DMS53 (cell line): ENCODE measurements around the gene MAN2A2.

ENCODE experiments used
- DNase-seq: peaks from one replicate; lab custom pipeline; 2025; lab: John Stamatoyannopoulos, UW

The MAN2A2 gene

GRCh38 chr15:90942354-90943120, 39.4 kb downstream of the MAN2A2 start:
- no peak for DNase-seq

DNA sequence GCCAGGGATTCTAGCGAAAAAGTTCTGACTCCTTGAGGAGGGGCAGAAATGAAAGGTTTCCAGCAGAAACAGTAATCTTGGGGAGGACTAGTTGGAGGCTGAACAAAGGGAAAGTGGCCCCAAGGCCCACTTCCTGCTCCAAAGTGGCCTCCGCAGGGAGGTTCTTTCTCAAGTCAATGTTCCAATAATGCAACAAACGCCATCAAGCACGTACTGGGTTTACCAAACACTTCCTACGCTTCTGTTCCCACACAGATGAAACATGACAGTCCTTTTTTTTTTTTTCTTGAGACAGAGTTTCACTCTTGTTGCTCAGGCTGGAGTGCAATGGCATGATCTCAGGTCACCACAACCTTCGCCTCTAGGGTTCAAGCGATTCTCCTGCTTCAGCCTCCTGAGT, 42.0 kb downstream of the MAN2A2 start:
- DNase-seq: no peak

GRCh38 chr15:90946538-90946937, 43.4 kb downstream of the MAN2A2 start:
- no peak for DNase-seq

DNA sequence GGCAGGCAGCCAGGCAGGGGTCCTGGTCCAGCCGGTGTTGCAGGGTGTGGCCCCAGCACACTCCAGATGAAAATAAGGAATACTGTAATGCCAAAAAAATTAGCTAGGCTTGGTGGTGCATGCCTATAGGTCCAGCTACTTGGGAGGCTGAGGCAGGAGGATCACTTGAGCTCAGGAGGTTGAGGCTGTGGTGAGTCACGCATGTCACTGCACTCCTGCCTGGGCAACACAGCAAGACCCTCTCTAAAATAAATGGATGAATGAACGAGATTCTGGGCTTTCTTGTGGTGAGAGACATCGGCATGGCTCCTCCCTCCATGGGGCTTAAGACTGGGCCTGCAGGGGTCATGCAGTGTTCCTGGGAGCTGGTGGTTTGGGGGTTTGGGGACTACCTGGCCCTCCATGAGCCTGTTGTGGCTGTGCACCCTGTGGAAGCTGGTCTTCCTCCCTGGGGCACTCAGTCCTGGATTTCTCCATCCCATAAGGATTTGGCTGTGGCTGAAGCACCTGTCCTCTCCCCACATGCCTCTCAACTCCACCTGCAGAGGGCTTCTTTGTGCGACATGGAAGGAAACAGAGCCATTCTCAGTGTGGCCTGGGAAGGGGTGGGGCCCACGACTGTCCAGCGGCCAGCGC, 44.0 kb downstream of the MAN2A2 start:
- no peak for DNase-seq

DNA sequence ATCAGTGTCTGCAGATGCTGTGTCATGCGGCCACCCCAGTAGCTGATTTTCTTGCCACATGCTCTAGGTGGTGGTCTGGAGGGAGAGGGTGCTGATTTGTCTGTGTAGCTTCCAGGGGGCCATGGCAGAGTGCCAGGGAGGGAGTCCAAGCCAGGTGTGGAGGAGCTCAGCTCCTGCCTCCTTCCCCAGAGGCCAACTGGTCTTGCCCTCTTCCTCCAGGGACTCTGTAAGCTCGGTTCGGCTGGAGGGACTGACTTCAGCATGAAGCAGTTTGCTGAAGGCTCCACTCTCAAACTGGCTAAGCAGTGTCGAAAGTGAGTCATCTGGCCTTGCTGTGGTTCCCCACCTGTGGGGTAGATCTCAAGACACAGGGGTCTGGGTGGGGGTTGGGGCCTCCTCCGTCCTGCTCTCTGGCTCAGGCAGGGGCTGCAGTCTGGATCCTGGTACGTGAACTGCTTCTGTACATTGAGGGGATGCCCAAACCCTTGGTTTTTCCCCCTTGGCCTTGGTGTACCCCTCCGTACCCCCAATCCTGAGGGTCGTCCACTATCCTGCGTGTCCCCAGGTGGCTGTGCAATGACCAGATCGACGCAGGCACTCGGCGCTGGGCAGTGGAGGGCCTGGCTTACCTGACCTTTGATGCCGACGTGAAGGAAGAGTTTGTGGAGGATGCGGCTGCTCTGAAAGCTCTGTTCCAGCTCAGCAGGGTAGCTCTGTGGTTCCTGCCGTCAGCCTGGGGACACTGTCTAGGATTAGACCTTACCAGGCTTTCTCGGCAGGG, 44.7 kb downstream of the MAN2A2 start:
- no peak for DNase-seq

- no peak for DNase-seq
Observed at GRCh38 chr15:90948506-90948905, 45.4 kb downstream of the MAN2A2 start.

DNA sequence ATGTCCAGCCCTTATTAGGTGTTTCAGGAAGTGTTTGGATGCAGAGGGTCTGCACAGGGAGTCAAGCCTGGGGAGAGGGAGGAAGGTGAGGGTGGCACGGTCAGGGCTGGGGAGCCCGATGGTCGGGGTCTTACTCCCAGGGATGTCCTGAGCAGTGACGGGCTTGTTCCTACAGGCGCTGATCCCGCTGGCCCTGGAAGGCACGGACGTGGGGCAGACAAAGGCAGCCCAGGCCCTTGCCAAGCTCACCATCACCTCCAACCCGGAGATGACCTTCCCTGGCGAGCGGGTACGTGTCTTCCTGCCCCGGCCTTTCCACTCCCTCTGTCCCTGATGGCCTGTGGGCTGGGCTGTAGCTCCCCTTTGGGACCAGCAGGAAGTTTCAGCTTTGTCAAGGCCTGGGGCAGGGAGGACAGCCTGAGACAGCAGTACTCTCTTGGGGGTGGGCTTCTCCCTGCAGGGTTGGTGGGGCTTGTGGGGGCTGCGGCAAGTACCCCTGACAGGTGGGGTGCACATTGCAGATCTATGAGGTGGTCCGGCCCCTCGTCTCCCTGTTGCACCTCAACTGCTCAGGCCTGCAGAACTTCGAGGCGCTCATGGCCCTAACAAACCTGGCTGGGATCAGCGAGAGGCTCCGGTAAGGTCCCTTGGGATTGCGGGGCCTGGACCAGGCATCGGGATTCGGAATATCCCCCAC, 47.0 kb downstream of the MAN2A2 start:
- DNase-seq: no peak

- DNase-seq: no peak
Observed at GRCh38 chr15:90950676-90951075, 47.6 kb downstream of the MAN2A2 start.

DNA sequence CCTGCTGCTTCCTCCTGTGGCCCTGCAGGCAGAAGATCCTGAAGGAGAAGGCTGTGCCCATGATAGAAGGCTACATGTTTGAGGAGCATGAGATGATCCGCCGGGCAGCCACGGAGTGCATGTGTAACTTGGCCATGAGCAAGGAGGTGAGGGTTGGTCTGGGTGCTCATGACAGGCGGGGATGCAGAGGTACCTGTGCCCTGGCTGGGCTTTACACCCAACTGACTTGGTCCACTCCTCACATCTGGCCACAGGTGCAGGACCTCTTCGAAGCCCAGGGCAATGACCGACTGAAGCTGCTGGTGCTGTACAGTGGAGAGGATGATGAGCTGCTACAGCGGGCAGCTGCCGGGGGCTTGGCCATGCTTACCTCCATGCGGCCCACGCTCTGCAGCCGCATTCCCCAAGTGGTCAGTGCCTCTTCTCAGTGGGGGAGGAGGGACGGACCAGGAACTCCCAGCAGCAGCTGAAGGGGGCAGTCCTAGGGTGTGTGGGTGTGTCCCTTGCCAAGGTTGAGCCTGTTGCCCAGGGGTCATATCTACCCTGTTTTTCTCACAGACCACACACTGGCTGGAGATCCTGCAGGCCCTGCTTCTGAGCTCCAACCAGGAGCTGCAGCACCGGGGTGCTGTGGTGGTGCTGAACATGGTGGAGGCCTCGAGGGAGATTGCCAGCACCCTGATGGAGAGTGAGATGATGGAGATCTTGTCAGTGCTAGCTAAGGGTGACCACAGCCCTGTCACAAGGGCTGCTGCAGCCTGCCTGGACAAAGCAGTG, 50.0 kb downstream of the MAN2A2 start:
- DNase-seq: no peak

DNA sequence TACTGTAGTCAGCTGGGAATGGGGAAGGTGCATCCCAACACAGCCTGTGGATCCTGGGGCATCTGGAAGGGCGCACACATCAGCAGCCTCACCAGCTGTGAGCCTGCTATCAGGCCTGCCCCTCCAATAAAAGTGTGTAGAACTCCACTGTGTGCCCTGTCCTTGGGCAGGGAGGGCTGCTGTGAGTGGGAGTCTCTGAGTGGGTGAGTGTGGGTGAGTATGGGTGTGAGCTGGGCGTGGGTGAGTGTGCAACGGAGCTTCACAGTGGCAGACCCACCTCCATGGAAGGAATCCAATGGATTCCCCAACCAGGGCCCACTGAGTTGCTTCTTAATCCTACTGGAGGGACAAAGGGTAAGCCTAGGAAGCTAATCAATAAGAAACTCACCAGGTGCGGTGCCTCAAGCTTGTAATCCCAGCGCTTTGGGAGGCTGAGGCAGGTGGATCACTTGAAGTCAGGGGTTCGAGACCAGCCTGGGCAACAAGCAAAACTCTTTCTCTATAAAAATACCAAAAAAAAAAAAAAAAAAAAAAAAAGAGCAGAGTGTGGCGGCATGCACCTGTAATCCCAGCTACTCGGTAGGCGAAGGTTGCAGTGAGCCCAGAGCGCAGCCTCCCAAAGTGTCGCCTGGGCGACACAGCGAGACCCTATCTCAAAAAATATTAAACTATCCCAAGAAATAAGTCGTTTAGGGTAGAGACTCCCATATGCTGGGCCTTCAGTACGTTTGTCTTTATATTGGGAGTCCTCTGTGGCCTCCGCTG, 51.0 kb downstream of the MAN2A2 start:
- DNase-seq: no peak

GRCh38 chr15:90954712-90955623, 51.9 kb downstream of the MAN2A2 start, which contains the start of gene RCCD1:
Gene RCCD1, plus strand, starts transcription at chr15:90954884. Its CDS starts 1,851 bp downstream, at chr15:90956735.
- DNase-seq: peak; percentile 98

- peak; percentile 73 for DNase-seq
Observed at GRCh38 chr15:90955624-90956273, 52.6 kb downstream of the MAN2A2 start.

- DNase-seq: peak; percentile 87
Observed at GRCh38 chr15:90956274-90957030, 53.4 kb downstream of the MAN2A2 start.

DNA sequence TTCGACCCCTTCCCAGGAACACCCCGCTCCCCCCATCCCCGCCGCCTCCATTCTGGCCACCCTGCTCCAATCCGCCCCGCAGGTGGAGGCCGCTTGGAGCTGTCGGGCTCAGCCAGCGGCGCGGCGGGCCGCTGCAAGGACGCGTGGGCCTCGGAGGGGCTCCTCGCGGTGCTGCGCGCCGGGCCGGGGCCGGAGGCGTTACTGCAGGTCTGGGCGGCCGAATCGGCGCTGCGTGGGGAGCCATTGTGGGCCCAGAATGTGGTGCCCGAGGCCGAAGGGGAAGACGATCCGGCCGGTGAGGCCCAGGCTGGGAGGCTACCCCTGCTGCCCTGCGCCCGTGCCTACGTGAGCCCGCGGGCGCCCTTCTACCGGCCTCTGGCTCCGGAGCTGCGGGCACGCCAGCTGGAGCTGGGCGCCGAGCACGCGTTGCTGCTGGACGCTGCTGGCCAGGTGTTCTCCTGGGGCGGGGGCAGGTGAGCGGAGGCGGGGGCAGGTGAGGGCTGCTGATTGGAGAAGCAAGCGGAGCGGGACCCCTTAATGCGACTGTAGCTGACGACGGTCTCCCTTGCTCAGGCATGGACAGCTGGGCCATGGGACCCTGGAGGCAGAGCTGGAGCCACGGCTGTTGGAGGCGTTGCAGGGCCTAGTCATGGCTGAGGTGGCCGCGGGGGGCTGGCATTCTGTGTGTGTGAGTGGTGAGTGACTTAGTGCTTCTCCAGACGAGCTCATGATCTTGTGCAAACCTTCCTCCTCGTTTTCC, 54.1 kb downstream of the MAN2A2 start:
- DNase-seq: peak; percentile 69

DNA sequence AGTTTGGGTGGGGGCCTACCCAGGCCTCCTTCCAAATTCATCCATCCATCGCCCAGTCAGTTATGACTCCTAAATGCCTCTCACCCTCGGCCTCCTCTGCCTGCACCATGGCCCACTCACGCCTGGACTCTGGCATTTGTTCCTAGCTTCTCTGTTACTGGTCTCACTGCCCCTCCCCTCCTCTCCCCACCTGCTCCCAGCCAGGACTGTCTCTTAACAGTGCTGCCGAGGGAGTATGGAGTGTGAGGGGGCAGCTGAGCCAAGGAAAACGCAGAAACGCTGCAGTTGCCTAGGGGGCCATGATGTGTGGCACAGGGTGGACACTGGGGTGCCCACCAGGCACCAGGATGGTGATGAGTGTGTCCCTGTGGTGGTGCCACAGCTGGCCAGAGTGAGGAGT, 54.7 kb downstream of the MAN2A2 start:
- no peak for DNase-seq

DNA sequence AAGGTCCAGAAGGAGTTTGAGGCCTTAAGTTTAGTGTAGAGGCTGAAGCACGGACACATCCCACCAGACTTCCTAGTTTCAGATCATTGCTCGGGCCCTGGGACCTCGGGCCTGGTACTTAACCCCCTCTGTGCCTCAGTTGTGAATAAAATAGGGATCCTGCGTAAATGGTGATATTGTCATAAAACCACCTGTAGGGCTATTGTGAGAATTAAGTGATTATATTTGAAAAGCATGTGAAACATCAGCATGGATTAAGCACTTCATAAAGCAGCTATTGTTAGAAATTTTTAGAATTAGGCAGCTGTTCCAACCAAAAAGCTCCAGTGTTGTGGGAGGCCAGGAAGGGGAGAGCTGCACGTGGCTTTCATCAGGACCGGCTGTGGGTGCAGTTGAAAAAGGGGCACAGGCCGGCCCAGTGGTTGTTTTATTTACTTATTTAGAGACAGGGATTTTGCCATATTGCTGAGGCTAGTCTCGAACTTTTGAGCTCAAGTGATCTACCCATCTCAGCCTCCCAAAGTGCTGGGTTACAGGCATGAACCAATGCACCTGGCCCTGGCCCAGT, 56.0 kb downstream of the MAN2A2 start:
- no peak for DNase-seq

DNA sequence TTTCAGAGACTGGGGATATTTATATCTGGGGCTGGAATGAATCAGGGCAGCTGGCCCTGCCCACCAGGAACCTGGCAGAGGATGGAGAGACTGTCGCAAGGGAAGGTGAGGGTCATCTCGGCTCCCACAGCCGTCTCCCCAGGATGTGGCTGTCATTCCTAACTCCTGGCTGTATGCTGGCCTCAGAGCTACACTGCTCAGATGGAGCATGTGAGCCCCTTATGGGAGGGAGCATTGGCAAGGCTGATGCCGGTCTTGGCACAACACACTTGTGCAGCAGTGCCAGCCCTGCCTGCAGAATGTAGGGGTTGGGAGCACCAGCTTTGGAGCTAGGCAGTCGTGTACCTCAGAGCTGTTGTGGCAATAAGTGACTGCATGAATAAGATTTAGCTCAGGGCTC, 56.8 kb downstream of the MAN2A2 start:
- no peak for DNase-seq
